ENCODE measurements around the gene HIPK2.

Gene HIPK2

DNA sequence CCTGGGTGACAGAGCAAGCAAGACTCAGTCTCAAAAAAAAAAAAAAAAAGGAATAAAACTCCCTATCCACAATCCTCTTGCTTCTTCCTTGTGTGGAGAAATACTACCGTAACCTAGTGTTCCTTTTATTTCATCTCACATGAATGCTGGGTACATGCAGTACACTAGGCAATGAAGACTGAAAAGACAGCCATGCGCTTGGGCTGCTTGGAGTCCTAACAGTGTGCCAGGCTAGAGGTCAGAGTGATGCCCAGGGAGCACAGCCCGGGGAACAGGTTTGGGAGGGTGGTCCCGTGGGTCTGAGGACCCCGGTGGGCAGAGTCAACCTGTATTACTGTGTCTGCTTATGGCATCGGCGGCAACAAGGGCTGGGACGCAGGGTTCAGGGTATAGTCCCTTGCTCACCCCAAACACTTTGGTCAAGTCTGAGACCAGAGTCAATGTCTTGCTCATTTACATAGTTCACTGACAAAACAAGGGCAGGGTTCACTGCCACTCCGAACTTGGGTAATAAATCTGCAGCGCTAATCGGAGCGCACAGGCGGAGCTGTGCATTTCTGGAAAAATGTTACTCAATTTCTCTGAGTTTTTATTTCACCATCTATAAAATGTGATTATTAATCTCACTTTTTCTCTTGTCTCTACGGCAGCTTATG lies 136.3 kb downstream of the HIPK2 start:
- no peak overlapping the region for H3K27ac ChIP-seq
- no peak for TF ChIP-seq ZFX (IDR thresholded peaks at IDR 0.05)
- TF ChIP-seq CTCF (conservative IDR thresholded peaks at IDR 0.05): no peak

- no peak for TF ChIP-seq ZFX (IDR thresholded peaks at IDR 0.05)
- TF ChIP-seq CTCF (conservative IDR thresholded peaks at IDR 0.05): no peak
- no peak overlapping the region for H3K27ac ChIP-seq
These were observed 137.1 kb downstream of the HIPK2 start for GRCh38 chr7:139640681-139641080.

DNA sequence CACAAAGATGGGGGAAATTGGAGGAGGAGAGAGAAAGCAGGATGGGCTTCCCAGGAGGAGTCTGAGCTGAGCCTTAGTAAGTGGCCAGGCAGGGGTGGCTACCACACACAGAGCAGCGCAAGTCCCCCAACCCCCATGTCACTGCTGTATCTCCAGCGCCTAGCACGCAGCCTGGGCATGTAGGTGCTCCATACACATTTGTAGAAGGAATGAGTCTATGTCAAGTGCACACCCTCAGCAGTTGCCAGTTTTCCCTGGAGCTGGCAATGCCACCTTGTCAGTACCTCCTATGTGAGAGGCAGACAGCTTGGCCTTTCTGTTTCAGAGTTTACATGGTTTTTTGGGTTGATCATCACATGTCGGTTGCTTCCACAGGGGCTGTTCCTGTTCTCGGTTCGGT lies 138.2 kb downstream of the HIPK2 start:
- no peak for TF ChIP-seq ZFX (IDR thresholded peaks at IDR 0.05)
- no peak for TF ChIP-seq CTCF (conservative IDR thresholded peaks at IDR 0.05)
- H3K27ac ChIP-seq: no peak overlapping the region

DNA sequence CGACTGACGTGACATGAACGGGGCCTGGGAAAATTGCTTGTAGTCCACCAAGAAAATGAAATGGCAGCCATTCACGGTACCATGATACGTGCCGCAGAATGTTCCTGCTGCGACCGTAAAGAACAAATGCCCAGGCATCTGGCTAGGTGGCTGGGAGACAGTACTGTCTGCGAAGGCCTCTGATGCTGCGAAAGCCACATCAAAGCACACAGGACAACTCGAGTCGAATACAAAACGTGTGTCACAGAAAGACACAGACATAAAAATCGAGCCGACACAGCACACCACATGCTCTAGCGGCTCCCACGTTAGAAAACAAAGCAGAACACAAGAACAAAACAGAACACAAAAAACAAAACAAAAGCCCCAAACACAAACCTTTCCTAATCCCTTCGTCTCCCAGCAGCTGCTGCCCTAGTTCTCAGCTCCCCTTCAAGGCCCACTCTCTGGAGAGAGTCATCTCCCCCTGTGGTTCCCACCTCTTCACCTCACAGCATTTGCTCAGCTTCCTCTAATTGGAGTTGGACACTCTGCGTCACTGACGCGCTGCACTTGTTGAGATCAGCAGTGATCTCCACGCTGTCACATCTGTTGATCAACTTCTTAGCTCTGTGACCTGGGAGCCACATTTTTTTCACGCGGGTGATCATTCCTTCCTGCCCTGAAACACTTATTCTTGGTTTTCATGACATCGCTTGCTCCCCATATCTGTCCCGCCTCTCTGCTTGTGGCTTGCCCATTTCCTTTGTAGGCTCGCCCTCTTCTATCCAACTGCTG lies 142.1 kb downstream of the HIPK2 start:
- TF ChIP-seq CTCF (conservative IDR thresholded peaks at IDR 0.05) (no peak), ZFX (IDR thresholded peaks at IDR 0.05) (no peak)
- no peak overlapping the region for H3K27ac ChIP-seq

- no peak overlapping the region for H3K27ac ChIP-seq
- TF ChIP-seq CTCF (conservative IDR thresholded peaks at IDR 0.05): no peak
- no peak for TF ChIP-seq ZFX (IDR thresholded peaks at IDR 0.05)
These were observed 143.7 kb downstream of the HIPK2 start for GRCh38 chr7:139634087-139634486.

DNA sequence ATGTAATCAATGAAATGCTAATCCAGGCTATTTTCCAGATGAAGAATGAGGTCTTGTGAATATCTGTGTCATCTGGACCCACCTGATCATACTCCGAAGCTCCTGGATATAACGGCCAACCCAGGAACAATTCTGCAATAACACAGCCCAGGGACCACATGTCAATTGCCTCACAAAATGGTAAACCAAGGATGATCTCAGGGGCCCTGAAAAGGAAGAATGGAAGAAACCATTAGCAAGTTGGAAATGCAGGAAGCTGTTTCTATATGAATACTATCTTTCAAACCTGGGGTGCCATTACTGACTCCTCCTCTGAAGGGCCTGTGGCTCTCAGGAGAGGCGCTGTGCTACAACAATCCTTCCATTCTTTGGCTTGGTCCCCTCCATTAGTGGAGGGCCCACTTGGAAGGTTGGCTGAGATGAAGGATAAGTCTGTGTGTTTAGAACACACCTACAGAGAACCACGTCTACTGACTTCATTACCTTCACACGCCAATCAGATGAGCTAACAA lies 146.2 kb downstream of the HIPK2 start:
- TF ChIP-seq CTCF (conservative IDR thresholded peaks at IDR 0.05) (no peak), ZFX (IDR thresholded peaks at IDR 0.05) (no peak)
- no peak overlapping the region for H3K27ac ChIP-seq
